ENCODE measurements around the gene KATNAL1.
A peak's percentile ranks its signal among the peaks of the same experiment; 100 is the strongest.

Gene KATNAL1

GRCh38 chr13:30307194-30307970, at the start of gene KATNAL1:
Gene KATNAL1, minus strand, starts transcription at chr13:30307551. Its CDS starts 23,774 bp downstream, at chr13:30283777.
- peak in 1 of 2 experiments; percentile 45 for DNase-seq (ENCODE audit: low read depth in 2 of 2)

GRCh38 chr13:30355839-30356238, 48.5 kb upstream of the KATNAL1 start:
- DNase-seq (ENCODE audit: low read depth in 2 of 2): no peak

GRCh38 chr13:30355384-30355699, 48.0 kb upstream of the KATNAL1 start:
- no peak for DNase-seq (ENCODE audit: low read depth in 2 of 2)

- DNase-seq (ENCODE audit: low read depth in 2 of 2): peak; percentile 66 to 70
Observed at GRCh38 chr13:30354493-30355383, 47.4 kb upstream of the KATNAL1 start.

- no peak for DNase-seq (ENCODE audit: low read depth in 2 of 2)
Observed at GRCh38 chr13:30353471-30354215, 46.3 kb upstream of the KATNAL1 start.

- DNase-seq (ENCODE audit: low read depth in 2 of 2): no peak
Observed at GRCh38 chr13:30353060-30353459, 45.7 kb upstream of the KATNAL1 start.

GRCh38 chr13:30352121-30352520, 44.8 kb upstream of the KATNAL1 start:
- no peak for DNase-seq (ENCODE audit: low read depth in 2 of 2)

- DNase-seq (ENCODE audit: low read depth in 2 of 2): no peak
Observed at GRCh38 chr13:30346789-30347167, 39.4 kb upstream of the KATNAL1 start.

- no peak for DNase-seq (ENCODE audit: low read depth in 2 of 2)
Observed at GRCh38 chr13:30346153-30346788, 38.9 kb upstream of the KATNAL1 start.

- DNase-seq (ENCODE audit: low read depth in 2 of 2): no peak
Observed at GRCh38 chr13:30345426-30346100, 38.2 kb upstream of the KATNAL1 start.

GRCh38 chr13:30341815-30342570, 34.6 kb upstream of the KATNAL1 start:
- DNase-seq (ENCODE audit: low read depth in 2 of 2): peak; percentile 83

GRCh38 chr13:30340331-30341250, 33.2 kb upstream of the KATNAL1 start:
- DNase-seq (ENCODE audit: low read depth in 2 of 2): peak; percentile 97

GRCh38 chr13:30339738-30340330, 32.5 kb upstream of the KATNAL1 start:
- DNase-seq (ENCODE audit: low read depth in 2 of 2): no peak

- DNase-seq (ENCODE audit: low read depth in 2 of 2): no peak
Observed at GRCh38 chr13:30338952-30339351, 31.6 kb upstream of the KATNAL1 start.

GRCh38 chr13:30338331-30338851, 31.0 kb upstream of the KATNAL1 start:
- DNase-seq (ENCODE audit: low read depth in 2 of 2): peak in 1 of 2 experiments; percentile 54

- DNase-seq (ENCODE audit: low read depth in 2 of 2): no peak
Observed at GRCh38 chr13:30337061-30337610, 29.8 kb upstream of the KATNAL1 start.

- no peak for DNase-seq (ENCODE audit: low read depth in 2 of 2)
Observed at GRCh38 chr13:30334663-30335386, 27.5 kb upstream of the KATNAL1 start.

- no peak for DNase-seq (ENCODE audit: low read depth in 2 of 2)
Observed at GRCh38 chr13:30333616-30334015, 26.3 kb upstream of the KATNAL1 start.

Measured in fibroblast of skin of left quadriceps (primary cell).